GM18858 (cell line): ENCODE results near the gene SPAST.
"Not testable (repeated sequence)": the region's sequence is repeated elsewhere in the genome, so short reads cannot be mapped to it uniquely, and the experiment has no call there.

Source experiments
- ATAC-seq: cut with Tn5 transposase; IDR thresholded peaks from one replicate; pipeline ENCODE4 v1.9.1; 2021; ENCODE audit not compliant: unreplicated experiment

SPAST gene

GRCh38 chr2:32063310-32064020, at the start of gene SPAST:
Gene SPAST, plus strand, starts transcription at chr2:32063556. Its CDS starts 276 bp downstream, at chr2:32063832.
- peak; percentile 93 for ATAC-seq

GRCh38 chr2:32018789-32019482, 44.4 kb upstream of the SPAST start:
- ATAC-seq, result not testable (repeated sequence)

- ATAC-seq, result not testable (repeated sequence)
These were observed 29.0 kb upstream of the SPAST start for GRCh38 chr2:32034198-32034887.

GRCh38 chr2:32039447-32040219, 23.7 kb upstream of the SPAST start, which contains the start of gene DPY30:
Gene DPY30, minus strand, starts transcription at chr2:32039805. Its CDS starts 349 bp downstream, at chr2:32039456.
- ATAC-seq, result peak; percentile 63

GRCh38 chr2:32043561-32043960, 19.8 kb upstream of the SPAST start:
- no peak for ATAC-seq

- ATAC-seq, result no peak
These were observed 11.4 kb upstream of the SPAST start for GRCh38 chr2:32051836-32052439.

GRCh38 chr2:32054583-32054982, 8.8 kb upstream of the SPAST start:
- ATAC-seq, result not testable (repeated sequence)

GRCh38 chr2:32058130-32058529, 5.2 kb upstream of the SPAST start:
- no peak for ATAC-seq

- ATAC-seq, result no peak
These were observed 3.1 kb upstream of the SPAST start for GRCh38 chr2:32060266-32060665.

- ATAC-seq, result no peak
These were observed 1.9 kb upstream of the SPAST start for GRCh38 chr2:32061430-32061829.

- ATAC-seq, result no peak
These were observed 1.1 kb upstream of the SPAST start for GRCh38 chr2:32061973-32062861.

GRCh38 chr2:32064021-32064601, 755 bp downstream of the SPAST start:
- peak; percentile 4 for ATAC-seq

GRCh38 chr2:32064713-32065112, 1.4 kb downstream of the SPAST start:
- no peak for ATAC-seq

- ATAC-seq, result no peak
These were observed 4.2 kb downstream of the SPAST start for GRCh38 chr2:32067549-32067948.

- ATAC-seq, result no peak
These were observed 10.8 kb downstream of the SPAST start for GRCh38 chr2:32074134-32074506.

GRCh38 chr2:32095671-32096070, 32.3 kb downstream of the SPAST start:
- ATAC-seq, result no peak

- ATAC-seq, result no peak
These were observed 44.8 kb downstream of the SPAST start for GRCh38 chr2:32108111-32108510.

- ATAC-seq, result no peak
These were observed 54.7 kb downstream of the SPAST start for GRCh38 chr2:32118055-32118454.

- no peak for ATAC-seq
These were observed 55.8 kb downstream of the SPAST start for GRCh38 chr2:32119161-32119560.
